Measurements from ENCODE around the gene RNF4. TPM values are rescaled to one million over a fixed set of nuclear protein-coding genes. Genes with fewer than 3 reads are reported as not detected.

Gene RNF4
- total RNA-seq, 1 donor from 2014 or later = 77.2 TPM

- no peaks in the 10 kb centered on the region for H3K36me3 Mint-ChIP-seq (ENCODE audit: low read depth, unreplicated experiment)
- Histone ChIP-seq H3K4me3 (ENCODE audit: insufficient read depth, low read depth, low read length) (no peak overlapping the region), H3K27me3 (ENCODE audit: insufficient read depth, low read length) (peaks cover 7% of the 10 kb centered on the region), H3K36me3 (ENCODE audit: insufficient read depth, low read length) (no peaks in the 10 kb centered on the region), H3K79me2 (ENCODE audit: insufficient read depth, low read length) (no peaks in the 10 kb centered on the region), H3K27ac (ENCODE audit: low read depth, low read length) (no peak overlapping the region), H3K4me2 (ENCODE audit: low read length) (no peak overlapping the region), H3K9ac (ENCODE audit: low read length) (no peak overlapping the region), H4K20me1 (ENCODE audit: insufficient read depth, low read length) (no peaks in the 10 kb centered on the region), H2AFZ (ENCODE audit: low read depth, low read length) (no peak overlapping the region), H3K9me3 (ENCODE audit: insufficient read depth, low read depth, low read length) (no peaks in the 10 kb centered on the region), H3K4me1 (ENCODE audit: insufficient read depth, low read length) (no peaks in the 10 kb centered on the region)
- H3K27me3 Mint-ChIP-seq (ENCODE audit: low read depth, unreplicated experiment) = peaks cover 33% of the 10 kb centered on the region
- TF ChIP-seq EZH2 (IDR thresholded peaks at IDR 0.05; ENCODE audit: insufficient read depth, low read length) = no peak
- TF ChIP-seq, protein P1, sequence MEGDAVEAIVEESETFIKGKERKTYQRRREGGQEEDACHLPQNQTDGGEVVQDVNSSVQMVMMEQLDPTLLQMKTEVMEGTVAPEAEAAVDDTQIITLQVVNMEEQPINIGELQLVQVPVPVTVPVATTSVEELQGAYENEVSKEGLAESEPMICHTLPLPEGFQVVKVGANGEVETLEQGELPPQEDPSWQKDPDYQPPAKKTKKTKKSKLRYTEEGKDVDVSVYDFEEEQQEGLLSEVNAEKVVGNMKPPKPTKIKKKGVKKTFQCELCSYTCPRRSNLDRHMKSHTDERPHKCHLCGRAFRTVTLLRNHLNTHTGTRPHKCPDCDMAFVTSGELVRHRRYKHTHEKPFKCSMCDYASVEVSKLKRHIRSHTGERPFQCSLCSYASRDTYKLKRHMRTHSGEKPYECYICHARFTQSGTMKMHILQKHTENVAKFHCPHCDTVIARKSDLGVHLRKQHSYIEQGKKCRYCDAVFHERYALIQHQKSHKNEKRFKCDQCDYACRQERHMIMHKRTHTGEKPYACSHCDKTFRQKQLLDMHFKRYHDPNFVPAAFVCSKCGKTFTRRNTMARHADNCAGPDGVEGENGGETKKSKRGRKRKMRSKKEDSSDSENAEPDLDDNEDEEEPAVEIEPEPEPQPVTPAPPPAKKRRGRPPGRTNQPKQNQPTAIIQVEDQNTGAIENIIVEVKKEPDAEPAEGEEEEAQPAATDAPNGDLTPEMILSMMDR (IDR thresholded peaks at IDR 0.05; ENCODE audit: insufficient read depth, low read depth, low read length) = no peak
- FAIRE-seq (no peak), DNase-seq (ENCODE audit: low read depth) (no peak)
- no peak overlapping the region for H3K27ac Mint-ChIP-seq (ENCODE audit: unreplicated experiment)
- H3K4me3 Mint-ChIP-seq (ENCODE audit: unreplicated experiment) = no peak overlapping the region
- H3K9me3 Mint-ChIP-seq (ENCODE audit: unreplicated experiment) = no peaks in the 10 kb centered on the region
- no peaks in the 10 kb centered on the region for H3K4me1 Mint-ChIP-seq (ENCODE audit: low read depth, unreplicated experiment)
Observed at GRCh38 chr4:2451036-2451520, 17.8 kb upstream of the RNF4 start.

GRCh38 chr4:2451821-2452785 lies 16.8 kb upstream of the RNF4 start:
- H3K4me1 ChIP-seq (ENCODE audit: insufficient read depth, low read length) = no peaks in the 10 kb centered on the region
- Mint-ChIP-seq H3K4me3 (ENCODE audit: unreplicated experiment) (no peak overlapping the region), H3K27ac (ENCODE audit: unreplicated experiment) (no peak overlapping the region), H3K4me1 (ENCODE audit: low read depth, unreplicated experiment) (no peaks in the 10 kb centered on the region), H3K36me3 (ENCODE audit: low read depth, unreplicated experiment) (no peaks in the 10 kb centered on the region), H3K9me3 (ENCODE audit: unreplicated experiment) (no peaks in the 10 kb centered on the region), H3K27me3 (ENCODE audit: low read depth, unreplicated experiment) (peaks cover 36% of the 10 kb centered on the region)
- H3K4me2 ChIP-seq (ENCODE audit: low read length) = no peak overlapping the region
- no peak for TF ChIP-seq EZH2 (IDR thresholded peaks at IDR 0.05; ENCODE audit: insufficient read depth, low read length)
- TF ChIP-seq, protein P1 (IDR thresholded peaks at IDR 0.05; ENCODE audit: insufficient read depth, low read depth, low read length) = no peak
- no peaks in the 10 kb centered on the region for H4K20me1 ChIP-seq (ENCODE audit: insufficient read depth, low read length)
- no peaks in the 10 kb centered on the region for H3K36me3 ChIP-seq (ENCODE audit: insufficient read depth, low read length)
- H3K27me3 ChIP-seq (ENCODE audit: insufficient read depth, low read length) = peaks cover 7% of the 10 kb centered on the region
- FAIRE-seq (no peak), DNase-seq (ENCODE audit: low read depth) (no peak)
- H2AFZ ChIP-seq (ENCODE audit: low read depth, low read length) = no peak overlapping the region
- H3K4me3 ChIP-seq (ENCODE audit: insufficient read depth, low read depth, low read length) = no peak overlapping the region
- no peaks in the 10 kb centered on the region for H3K9me3 ChIP-seq (ENCODE audit: insufficient read depth, low read depth, low read length)
- no peak overlapping the region for H3K27ac ChIP-seq (ENCODE audit: low read depth, low read length)
- no peaks in the 10 kb centered on the region for H3K79me2 ChIP-seq (ENCODE audit: insufficient read depth, low read length)
- no peak overlapping the region for H3K9ac ChIP-seq (ENCODE audit: low read length)
